CD8-positive, alpha-beta memory T cell (primary cell): ENCODE data around the gene TNFRSF4. TPM values are rescaled to one million over a fixed set of nuclear protein-coding genes. Genes with fewer than 3 reads are reported as not detected.

ENCODE experiments used
- CTCF ChIA-PET: fragments of 350-600 bp; sonication (Branson Sonifier 250); formaldehyde crosslinking; loops from one replicate; lab custom pipeline; 2021; ENCODE audit warnings: antibody characterized with exemption; lab: Charles Lee
- POLR2A ChIA-PET: fragments of 350-600 bp; sonication (Branson Sonifier 250); formaldehyde crosslinking; loops from one replicate; lab custom pipeline; 2021; ENCODE audit warnings: antibody characterized with exemption; lab: Charles Lee
- DNase-seq, 5 donors: peaks; one replicate each; pipeline versions ENCODE4 v3.0.0 to v3.0.0-alpha.2; 2020 to 2022; ENCODE audit warnings: mixed read lengths in 1 of 5
- H3K27ac ChIP-seq: one replicate; pipeline ENCODE4 v1.7.0; 2013; ENCODE audit warnings: low read depth, mild to moderate bottlenecking, low read length, moderate library complexity
- H3K27me3 ChIP-seq: 2 replicates; pipeline ENCODE4 v1.7.0; 2013; ENCODE audit warnings: low read length, mild to moderate bottlenecking; ENCODE audit not compliant: insufficient read depth, poor library complexity, severe bottlenecking
- H3K36me3 ChIP-seq: 2 replicates; pipeline ENCODE4 v1.7.0; 2013; ENCODE audit warnings: mild to moderate bottlenecking, low read length, moderate library complexity; ENCODE audit not compliant: insufficient read depth
- H3K4me1 ChIP-seq: 2 replicates; pipeline ENCODE4 v1.7.0; 2013; ENCODE audit warnings: mild to moderate bottlenecking, low read length, moderate library complexity; ENCODE audit not compliant: insufficient read depth
- H3K4me3 ChIP-seq: 2 replicates; pipeline ENCODE4 v1.7.0; 2013; ENCODE audit warnings: mild to moderate bottlenecking, low read length
- H3K9me3 ChIP-seq: 2 replicates; pipeline ENCODE4 v1.7.0; 2013; ENCODE audit warnings: mild to moderate bottlenecking, low read length
- H3K27ac Mint-ChIP-seq, 8 donors: one replicate each; pipeline ENCODE4 v1.8.0; 2020 to 2021; ENCODE audit warnings: mixed read lengths in 8 of 8, mild to moderate bottlenecking in 6 of 8, inconsistent platforms in 3 of 8, moderate library complexity in 3 of 8
- H3K27me3 Mint-ChIP-seq, 2 donors: one replicate each; pipeline ENCODE4 v1.8.0; 2020 to 2021; ENCODE audit warnings: mixed read lengths in 2 of 2, mild to moderate bottlenecking in 1 of 2, moderate library complexity in 1 of 2
- H3K36me3 Mint-ChIP-seq, 3 donors: one replicate each; pipeline ENCODE4 v1.8.0; 2020 to 2021; ENCODE audit warnings: mixed read lengths in 3 of 3, inconsistent platforms in 1 of 3, mild to moderate bottlenecking in 1 of 3
- H3K4me1 Mint-ChIP-seq, 3 donors: one replicate each; pipeline ENCODE4 v1.8.0; 2020 to 2021; ENCODE audit warnings: mixed read lengths in 3 of 3, inconsistent platforms in 1 of 3, mild to moderate bottlenecking in 1 of 3
- H3K4me3 Mint-ChIP-seq, 7 donors: one replicate each; pipeline ENCODE4 v1.8.0; 2020 to 2021; ENCODE audit warnings: mixed read lengths in 7 of 7, mild to moderate bottlenecking in 6 of 7, moderate library complexity in 4 of 7, inconsistent platforms in 2 of 7
- H3K9me3 Mint-ChIP-seq, 5 donors: one replicate each; pipeline ENCODE4 v1.8.0; 2020 to 2022; ENCODE audit warnings: mixed read lengths in 5 of 5, mild to moderate bottlenecking in 3 of 5, moderate library complexity in 2 of 5, inconsistent platforms in 1 of 5
- polyA plus RNA-seq: library from polyadenylated mRNA; unstranded; fragments of 300-500 nt; fragmentation: Illumina TruSeq; gene quantifications from one replicate; pipeline ENCODE4 v1.2.3, GENCODE V29; 2021
- total RNA-seq, 2 experiments: library from RNA; stranded (reverse); gene quantifications; one replicate each; pipeline ENCODE4 v1.2.3, GENCODE V29; 2021

TNFRSF4 gene
- total and polyA plus RNA-seq, 3 experiments from 2014 or later: 1.9 to 193 (median 180) TPM

DNA sequence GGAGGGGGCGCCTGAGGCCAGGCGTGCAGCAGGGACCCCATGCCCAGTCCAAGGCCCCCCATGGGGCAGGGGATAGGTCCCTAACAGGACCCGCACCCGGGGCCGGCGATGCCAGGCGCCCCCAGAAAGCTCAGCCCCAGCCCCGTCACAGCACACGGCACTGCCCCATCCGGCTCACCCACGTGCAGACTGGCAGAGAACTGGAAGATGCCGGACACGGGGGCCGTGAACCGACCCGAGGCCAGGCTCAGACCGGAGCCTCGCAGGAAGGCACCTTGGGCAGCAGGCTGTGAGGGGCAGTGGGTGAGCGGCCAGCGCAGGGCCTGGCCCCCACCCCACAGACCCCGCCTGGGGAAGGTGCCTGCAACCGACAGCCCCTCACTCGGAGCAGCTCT is 29.3 kb upstream of the TNFRSF4 start:
- no peaks in the 10 kb centered on the region for H3K36me3 Mint-ChIP-seq
- Histone ChIP-seq H3K27me3 (peaks cover 3% of the 10 kb centered on the region), H3K36me3 (no peaks in the 10 kb centered on the region), H3K4me3 (no peak overlapping the region), H3K4me1 (no peaks in the 10 kb centered on the region), H3K27ac (no peak overlapping the region), H3K9me3 (no peaks in the 10 kb centered on the region)
- no peaks in the 10 kb centered on the region for H3K4me1 Mint-ChIP-seq
- CTCF ChIA-PET: no interaction called here
- no peak overlapping the region for H3K27ac Mint-ChIP-seq
- H3K27me3 Mint-ChIP-seq: peaks cover 0 to 3% of the 10 kb centered on the region in 2 donors
- no peak overlapping the region for H3K4me3 Mint-ChIP-seq
- DNase-seq: no peak
- POLR2A ChIA-PET: no interaction called here
- no peaks in the 10 kb centered on the region for H3K9me3 Mint-ChIP-seq

DNA sequence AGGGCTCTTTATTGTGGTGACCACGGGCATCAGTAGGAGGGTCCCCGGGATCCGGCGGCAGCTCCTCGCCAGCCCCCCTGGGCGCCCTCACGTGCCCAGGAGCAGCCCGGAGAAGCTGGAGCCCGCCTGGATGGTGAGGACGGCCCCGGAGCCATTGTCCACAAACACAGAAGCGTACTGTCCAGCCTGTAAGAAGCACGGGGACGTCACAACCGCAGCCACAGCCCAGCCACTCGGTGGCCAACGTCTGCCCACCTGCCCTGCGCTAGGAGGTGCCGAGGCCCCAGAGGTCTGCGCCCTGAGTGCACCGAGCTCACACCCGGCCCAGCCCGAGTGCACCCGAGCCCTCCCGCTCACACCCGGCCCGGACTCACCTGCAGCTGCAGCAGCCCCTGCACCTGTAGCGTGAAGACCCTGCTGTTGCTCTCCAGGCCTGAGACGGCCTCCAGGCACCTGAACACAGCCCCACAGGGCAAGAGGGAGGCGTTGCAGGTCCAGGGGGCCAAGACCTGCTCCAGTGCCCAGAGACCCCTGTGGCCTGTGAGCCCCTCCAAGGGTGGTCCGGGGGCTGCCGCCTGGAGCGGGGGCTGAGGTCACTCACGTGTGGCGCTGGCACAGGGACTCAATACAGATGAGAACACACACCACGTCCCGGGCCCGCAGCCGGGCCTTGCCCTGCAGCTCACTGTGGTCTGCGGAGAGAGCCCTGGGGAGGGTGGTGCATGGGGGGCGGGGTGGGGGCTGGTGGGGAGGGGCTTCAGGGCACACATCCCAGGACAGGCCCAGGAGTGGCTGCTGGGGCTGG is 28.7 kb upstream of the TNFRSF4 start:
- Mint-ChIP-seq H3K9me3 (no peaks in the 10 kb centered on the region), H3K4me3 (no peak overlapping the region), H3K27ac (no peak overlapping the region), H3K27me3 (peaks cover 0 to 3% of the 10 kb centered on the region in 2 donors), H3K4me1 (no peaks in the 10 kb centered on the region), H3K36me3 (no peaks in the 10 kb centered on the region)
- ChIA-PET POLR2A (no interaction called here), CTCF (no interaction called here)
- Histone ChIP-seq H3K27me3 (peaks cover 3% of the 10 kb centered on the region), H3K4me1 (no peaks in the 10 kb centered on the region), H3K27ac (no peak overlapping the region), H3K36me3 (no peaks in the 10 kb centered on the region), H3K4me3 (no peak overlapping the region), H3K9me3 (no peaks in the 10 kb centered on the region)
- DNase-seq: no peak

DNA sequence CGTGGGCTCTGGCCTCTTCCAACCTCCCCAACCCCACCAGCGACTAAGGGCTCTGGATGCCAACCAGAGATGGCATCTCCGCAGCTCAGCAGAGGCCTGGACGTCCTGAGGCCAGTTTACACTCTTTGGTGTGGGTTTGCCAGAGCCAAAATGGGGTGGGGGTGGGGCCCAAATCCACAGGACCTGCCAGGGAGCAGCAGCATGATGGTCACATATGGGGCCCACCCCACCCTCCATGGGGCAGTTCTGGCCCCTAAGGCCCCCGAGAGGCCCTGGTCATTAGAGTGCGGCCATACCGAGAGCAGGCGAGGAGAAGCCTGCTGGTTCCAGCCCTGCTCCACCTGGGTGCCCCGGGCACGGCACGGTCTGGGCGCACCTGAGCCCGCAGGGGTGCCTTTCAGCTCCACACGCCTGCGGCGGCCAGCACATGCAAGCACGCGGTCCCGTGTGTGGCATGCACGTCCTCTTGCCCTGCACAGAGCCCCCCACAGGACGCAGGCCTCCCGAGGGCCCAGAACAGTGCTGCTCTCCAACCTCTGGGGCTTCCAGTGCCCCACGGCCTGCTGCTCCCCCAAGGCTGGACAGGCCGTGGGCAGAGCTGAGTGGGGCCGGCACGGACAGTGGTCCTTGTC is 27.8 kb upstream of the TNFRSF4 start:
- ChIA-PET CTCF (no interaction called here), POLR2A (interaction anchor here (0.6 kb wide), 2 partner anchors 11 to 28 kb away, joined by 3 to 5 read pairs; no protein-coding TSS in a partner anchor)
- H3K9me3 Mint-ChIP-seq: no peaks in the 10 kb centered on the region
- H3K4me1 Mint-ChIP-seq: no peaks in the 10 kb centered on the region
- DNase-seq: no peak
- H3K36me3 Mint-ChIP-seq: no peaks in the 10 kb centered on the region
- Histone ChIP-seq H3K9me3 (no peaks in the 10 kb centered on the region), H3K36me3 (no peaks in the 10 kb centered on the region), H3K4me3 (no peak overlapping the region), H3K4me1 (no peaks in the 10 kb centered on the region), H3K27me3 (peaks cover 3% of the 10 kb centered on the region), H3K27ac (no peak overlapping the region)
- no peak overlapping the region for H3K27ac Mint-ChIP-seq
- peaks cover 0 to 3% of the 10 kb centered on the region in 2 donors for H3K27me3 Mint-ChIP-seq
- no peak overlapping the region for H3K4me3 Mint-ChIP-seq

DNA sequence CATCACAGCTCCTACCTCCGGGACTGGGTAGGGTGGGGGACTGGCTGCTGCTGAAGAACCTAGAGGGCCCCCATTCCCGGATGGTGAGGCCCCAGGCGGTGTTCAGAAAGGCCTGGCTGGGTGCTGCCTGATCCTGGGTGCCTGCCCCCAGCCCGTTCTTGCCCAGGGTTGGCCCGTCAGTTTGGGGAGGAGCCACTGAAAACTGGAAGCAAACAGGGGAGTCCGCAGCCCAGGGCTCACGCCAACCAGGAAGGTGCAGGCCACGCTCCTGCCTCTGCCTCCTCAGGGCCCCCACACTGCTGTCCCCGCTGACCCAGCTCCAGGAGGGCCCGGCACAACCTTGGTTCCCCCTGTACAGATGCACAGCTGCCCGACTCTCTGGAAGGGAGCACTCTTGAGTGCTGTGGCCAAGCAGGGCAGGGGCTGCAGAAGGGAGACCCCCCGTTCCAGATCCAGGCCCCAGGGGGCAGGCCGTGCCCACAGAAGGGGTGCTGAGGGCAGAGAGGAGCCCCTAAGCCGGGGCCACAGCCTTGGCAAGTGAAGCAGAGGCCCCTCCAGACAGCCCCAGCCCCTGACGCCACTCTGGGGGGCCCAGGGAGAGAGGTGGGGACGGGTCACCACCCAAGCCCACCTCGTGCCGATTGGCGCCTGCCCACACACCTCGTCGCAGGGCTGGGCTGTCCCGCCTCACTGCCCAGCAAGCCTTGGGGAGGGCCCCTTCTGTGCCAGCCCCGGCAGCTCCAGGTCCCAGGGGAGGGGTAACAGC is 27.1 kb upstream of the TNFRSF4 start:
- POLR2A ChIA-PET: interaction anchor here (0.6 kb wide), 3 partner anchors 11 to 85 kb away, joined by 3 to 5 read pairs (median 4); no protein-coding TSS in a partner anchor
- H3K36me3 Mint-ChIP-seq: no peaks in the 10 kb centered on the region
- no peak for DNase-seq
- H3K27me3 Mint-ChIP-seq: peaks cover 0 to 3% of the 10 kb centered on the region in 2 donors
- no peaks in the 10 kb centered on the region for H3K9me3 Mint-ChIP-seq
- no peak overlapping the region for H3K27ac ChIP-seq
- no peaks in the 10 kb centered on the region for H3K9me3 ChIP-seq
- no peaks in the 10 kb centered on the region for H3K4me1 Mint-ChIP-seq
- H3K4me3 ChIP-seq: no peak overlapping the region
- H3K36me3 ChIP-seq: no peaks in the 10 kb centered on the region
- H3K27me3 ChIP-seq: peaks cover 3% of the 10 kb centered on the region
- no peaks in the 10 kb centered on the region for H3K4me1 ChIP-seq
- no peak overlapping the region for H3K4me3 Mint-ChIP-seq
- CTCF ChIA-PET: no interaction called here
- H3K27ac Mint-ChIP-seq: no peak overlapping the region

DNA sequence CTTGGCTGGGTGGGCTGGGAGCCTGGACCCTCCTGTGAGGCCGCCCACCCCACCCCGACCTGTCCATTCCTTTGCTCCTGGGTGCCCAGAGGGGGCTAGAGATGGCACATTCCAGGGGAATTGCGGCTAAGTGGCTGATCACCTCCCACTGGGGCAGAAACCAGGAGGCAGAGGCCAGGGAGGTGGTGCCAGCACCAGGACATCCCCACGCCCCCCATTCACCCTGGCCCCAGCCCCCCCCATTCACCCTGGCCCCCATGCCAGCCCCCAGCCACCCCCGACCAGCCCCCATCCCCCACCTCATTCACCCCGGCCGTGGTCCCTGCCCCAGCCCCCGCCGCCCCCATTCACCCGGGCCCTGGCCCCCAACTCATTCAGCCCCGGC is 26.4 kb upstream of the TNFRSF4 start:
- no peaks in the 10 kb centered on the region for H3K36me3 Mint-ChIP-seq
- Histone ChIP-seq H3K36me3 (no peaks in the 10 kb centered on the region), H3K27me3 (no peaks in the 10 kb centered on the region), H3K9me3 (no peaks in the 10 kb centered on the region), H3K27ac (no peak overlapping the region), H3K4me1 (no peaks in the 10 kb centered on the region), H3K4me3 (no peak overlapping the region)
- H3K9me3 Mint-ChIP-seq: no peaks in the 10 kb centered on the region
- no peak for DNase-seq
- peaks cover 0 to 3% of the 10 kb centered on the region in 2 donors for H3K27me3 Mint-ChIP-seq
- CTCF ChIA-PET: no interaction called here
- H3K4me3 Mint-ChIP-seq: no peak overlapping the region
- POLR2A ChIA-PET: interaction anchor here (0.6 kb wide), 1 partner anchor 86 kb away, joined by 4 read pairs; no protein-coding TSS in a partner anchor
- H3K27ac Mint-ChIP-seq: no peak overlapping the region
- no peaks in the 10 kb centered on the region for H3K4me1 Mint-ChIP-seq

DNA sequence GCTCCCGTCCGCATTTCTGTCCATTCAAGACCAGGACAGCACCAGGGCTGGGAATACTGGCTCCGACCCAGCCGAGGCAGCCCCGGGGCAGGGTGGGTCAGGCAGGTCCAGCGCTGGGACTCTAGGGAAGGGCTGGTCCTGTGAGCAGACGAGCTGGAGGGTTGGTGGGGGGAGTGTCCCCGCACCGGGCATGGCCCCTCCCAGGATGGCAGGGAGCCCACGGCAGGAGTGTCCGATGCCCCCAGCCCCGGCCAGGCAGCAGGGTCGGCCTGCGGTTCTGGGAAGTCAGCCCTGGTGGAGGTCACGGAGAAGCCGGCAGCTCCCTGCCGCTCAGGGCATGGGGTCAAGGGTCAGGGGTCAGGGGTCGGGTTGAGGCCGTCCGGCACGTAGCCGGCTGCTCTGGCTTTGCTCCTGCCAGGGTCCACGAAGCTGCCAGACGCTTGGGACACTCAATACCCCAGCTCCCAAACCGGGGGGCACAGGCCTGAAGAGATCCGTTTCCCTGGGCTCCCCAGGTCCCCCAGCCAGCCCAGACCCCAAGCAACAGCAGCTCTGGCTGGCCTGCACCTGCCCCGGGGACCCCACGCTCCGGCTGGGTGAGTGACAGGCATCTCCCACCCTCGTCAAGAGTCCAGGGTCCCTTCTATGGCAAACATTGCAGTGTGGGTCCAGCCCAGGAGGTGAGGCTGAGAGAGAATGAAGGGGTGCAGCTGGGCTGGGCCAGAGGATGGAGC is 25.8 kb upstream of the TNFRSF4 start:
- no peaks in the 10 kb centered on the region for H3K9me3 ChIP-seq
- ChIA-PET CTCF (no interaction called here), POLR2A (interaction anchor here (0.6 kb wide), 1 partner anchor 86 kb away, joined by 4 read pairs; no protein-coding TSS in a partner anchor)
- Mint-ChIP-seq H3K9me3 (no peaks in the 10 kb centered on the region), H3K4me1 (peaks cover 0 to 3% (median under 1%) of the 10 kb centered on the region in 3 donors), H3K27ac (no peak overlapping the region), H3K27me3 (peaks cover 0 to 3% of the 10 kb centered on the region in 2 donors), H3K4me3 (no peak overlapping the region), H3K36me3 (no peaks in the 10 kb centered on the region)
- H3K4me3 ChIP-seq: no peak overlapping the region
- no peaks in the 10 kb centered on the region for H3K27me3 ChIP-seq
- H3K36me3 ChIP-seq: no peaks in the 10 kb centered on the region
- no peak overlapping the region for H3K27ac ChIP-seq
- DNase-seq: no peak
- no peaks in the 10 kb centered on the region for H3K4me1 ChIP-seq

DNA sequence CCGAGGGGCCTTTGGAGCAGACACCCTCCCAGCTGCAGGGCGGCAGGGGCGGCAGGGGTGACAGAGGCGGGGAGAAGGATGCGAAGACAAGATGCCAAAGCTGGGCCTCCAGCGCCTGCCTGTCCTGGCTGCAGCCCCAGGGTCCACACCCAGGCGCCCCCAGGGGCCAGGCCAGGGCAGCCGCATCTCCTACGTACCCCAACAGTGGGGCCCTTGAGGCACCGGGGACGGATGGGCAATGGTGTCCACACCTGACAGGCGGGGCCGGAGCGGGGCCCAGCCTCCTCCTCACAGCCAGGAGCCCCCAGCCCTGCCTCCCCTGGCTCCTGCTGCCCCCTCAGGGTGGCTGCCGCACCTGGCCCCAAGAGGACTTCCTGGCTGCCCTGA is 25.3 kb upstream of the TNFRSF4 start:
- POLR2A ChIA-PET: no interaction called here
- Mint-ChIP-seq H3K4me1 (peaks cover 4 to 8% (median 5%) of the 10 kb centered on the region in 3 donors), H3K27me3 (peaks cover 0 to 3% of the 10 kb centered on the region in 2 donors), H3K27ac (no peak overlapping the region), H3K9me3 (no peaks in the 10 kb centered on the region), H3K4me3 (no peak overlapping the region), H3K36me3 (peaks cover 0 to 5% (median 0%) of the 10 kb centered on the region in 3 donors)
- no peak overlapping the region for H3K27ac ChIP-seq
- H3K9me3 ChIP-seq: no peaks in the 10 kb centered on the region
- no peaks in the 10 kb centered on the region for H3K4me1 ChIP-seq
- H3K36me3 ChIP-seq: no peaks in the 10 kb centered on the region
- DNase-seq: no peak
- CTCF ChIA-PET: no interaction called here
- H3K4me3 ChIP-seq: no peak overlapping the region
- H3K27me3 ChIP-seq: no peaks in the 10 kb centered on the region
